Chondrocyte (in vitro differentiated cells): ENCODE measurements around the gene CFAP45. TPM values are rescaled to one million over a fixed set of nuclear protein-coding genes. Genes with fewer than 3 reads are reported as not detected.

ENCODE experiments used
- DNase-seq: peaks from one replicate; pipeline ENCODE4 v3.0.0; 2021; ENCODE audit warnings: mixed read lengths, low spot score
- H3K27ac Mint-ChIP-seq: one replicate; pipeline ENCODE4 v1.8.0; 2021; ENCODE audit warnings: mild to moderate bottlenecking, moderate library complexity, mixed read lengths; ENCODE audit not compliant: unreplicated experiment
- H3K27me3 Mint-ChIP-seq: 2 replicates; pipeline ENCODE4 v1.8.0; 2021; ENCODE audit warnings: low read depth, mixed read lengths
- H3K36me3 Mint-ChIP-seq: 2 replicates; pipeline ENCODE4 v1.8.0; 2021; ENCODE audit warnings: low read depth, mixed read lengths
- H3K4me1 Mint-ChIP-seq: 2 replicates; pipeline ENCODE4 v1.8.0; 2021; ENCODE audit warnings: low read depth, mild to moderate bottlenecking, mixed read lengths
- H3K4me3 Mint-ChIP-seq: one replicate; pipeline ENCODE4 v1.8.0; 2021; ENCODE audit warnings: mild to moderate bottlenecking, moderate library complexity, mixed read lengths; ENCODE audit not compliant: unreplicated experiment
- H3K9me3 Mint-ChIP-seq: 2 replicates; pipeline ENCODE4 v1.8.0; 2021; ENCODE audit warnings: low read depth, mixed read lengths
- CTCF ChIP-seq: fragments of 200-600 bp; sonication (generic); IDR thresholded peaks from 2 replicates; pipeline ENCODE4 v1.5.0; 2021; ENCODE audit warnings: antibody characterized with exemption, mild to moderate bottlenecking, moderate library complexity
- total RNA-seq: library from RNA; stranded (reverse); gene quantifications from 3 replicates; pipeline ENCODE4 v1.2.1, GENCODE V29; 2021

CFAP45 gene
- total RNA-seq, 1 donor from 2014 or later, result 0.37 TPM

GRCh38 chr1:159921251-159921650 lies 21.3 kb upstream of the CFAP45 start:
- no peak for DNase-seq
- Mint-ChIP-seq H3K9me3 (no peaks in the 10 kb centered on the region), H3K4me1 (peaks cover 86% of the 10 kb centered on the region), H3K4me3 (peak overlapping the region; percentile 5), H3K27me3 (no peaks in the 10 kb centered on the region), H3K36me3 (peaks cover 20% of the 10 kb centered on the region), H3K27ac (no peak overlapping the region)
- no peak for TF ChIP-seq CTCF

- Mint-ChIP-seq H3K36me3 (peaks cover 20% of the 10 kb centered on the region), H3K27me3 (no peaks in the 10 kb centered on the region), H3K4me3 (no peak overlapping the region), H3K9me3 (no peaks in the 10 kb centered on the region), H3K4me1 (peaks cover 86% of the 10 kb centered on the region), H3K27ac (peak overlapping the region; percentile 32)
- no peak for DNase-seq
- no peak for TF ChIP-seq CTCF
Observed at GRCh38 chr1:159920651-159921050, 20.7 kb upstream of the CFAP45 start.

- no peak overlapping the region for H3K4me3 Mint-ChIP-seq
- no peak for TF ChIP-seq CTCF
- H3K9me3 Mint-ChIP-seq, result no peaks in the 10 kb centered on the region
- peaks cover 20% of the 10 kb centered on the region for H3K36me3 Mint-ChIP-seq
- peaks cover 85% of the 10 kb centered on the region for H3K4me1 Mint-ChIP-seq
- peak overlapping the region; percentile 32 for H3K27ac Mint-ChIP-seq
- no peak for DNase-seq
- no peaks in the 10 kb centered on the region for H3K27me3 Mint-ChIP-seq
Observed at GRCh38 chr1:159920202-159920601, 20.2 kb upstream of the CFAP45 start.

GRCh38 chr1:159919236-159919865 lies 19.4 kb upstream of the CFAP45 start:
- DNase-seq, result no peak
- Mint-ChIP-seq H3K27ac (peak overlapping the region; percentile 36), H3K27me3 (no peaks in the 10 kb centered on the region), H3K9me3 (no peaks in the 10 kb centered on the region), H3K4me1 (peaks cover 88% of the 10 kb centered on the region), H3K36me3 (peaks cover 23% of the 10 kb centered on the region), H3K4me3 (no peak overlapping the region)
- no peak for TF ChIP-seq CTCF

- peak overlapping the region; percentile 13 for H3K4me3 Mint-ChIP-seq
- no peak for DNase-seq
- no peak for TF ChIP-seq CTCF
- peaks cover 20% of the 10 kb centered on the region for H3K36me3 Mint-ChIP-seq
- H3K4me1 Mint-ChIP-seq, result peaks cover 92% of the 10 kb centered on the region
- H3K27me3 Mint-ChIP-seq, result no peaks in the 10 kb centered on the region
- H3K9me3 Mint-ChIP-seq, result no peaks in the 10 kb centered on the region
- peak overlapping the region; percentile 84 for H3K27ac Mint-ChIP-seq
Observed at GRCh38 chr1:159918352-159919200, 18.6 kb upstream of the CFAP45 start.
